Fibroblast of pulmonary artery (primary cell): ENCODE data around the gene PDGFA.

Source experiments
- DNase-seq: peaks from one replicate; pipeline ENCODE4 v3.0.0-alpha.2; 2010; ENCODE audit warnings: low read depth
- H3K4me3 ChIP-seq: replicated peaks from 2 replicates; pipeline ENCODE4 v1.5.1; 2011; ENCODE audit warnings: low read depth, mild to moderate bottlenecking, control low read depth, low read length, moderate library complexity
- TF ChIP-seq, protein P1 (sequence below): IDR thresholded peaks from 2 replicates; pipeline ENCODE4 v1.5.1; 2011; ENCODE audit warnings: mild to moderate bottlenecking, control low read depth, low read length, inconsistent platforms; ENCODE audit errors: missing control alignments

The PDGFA gene

DNA sequence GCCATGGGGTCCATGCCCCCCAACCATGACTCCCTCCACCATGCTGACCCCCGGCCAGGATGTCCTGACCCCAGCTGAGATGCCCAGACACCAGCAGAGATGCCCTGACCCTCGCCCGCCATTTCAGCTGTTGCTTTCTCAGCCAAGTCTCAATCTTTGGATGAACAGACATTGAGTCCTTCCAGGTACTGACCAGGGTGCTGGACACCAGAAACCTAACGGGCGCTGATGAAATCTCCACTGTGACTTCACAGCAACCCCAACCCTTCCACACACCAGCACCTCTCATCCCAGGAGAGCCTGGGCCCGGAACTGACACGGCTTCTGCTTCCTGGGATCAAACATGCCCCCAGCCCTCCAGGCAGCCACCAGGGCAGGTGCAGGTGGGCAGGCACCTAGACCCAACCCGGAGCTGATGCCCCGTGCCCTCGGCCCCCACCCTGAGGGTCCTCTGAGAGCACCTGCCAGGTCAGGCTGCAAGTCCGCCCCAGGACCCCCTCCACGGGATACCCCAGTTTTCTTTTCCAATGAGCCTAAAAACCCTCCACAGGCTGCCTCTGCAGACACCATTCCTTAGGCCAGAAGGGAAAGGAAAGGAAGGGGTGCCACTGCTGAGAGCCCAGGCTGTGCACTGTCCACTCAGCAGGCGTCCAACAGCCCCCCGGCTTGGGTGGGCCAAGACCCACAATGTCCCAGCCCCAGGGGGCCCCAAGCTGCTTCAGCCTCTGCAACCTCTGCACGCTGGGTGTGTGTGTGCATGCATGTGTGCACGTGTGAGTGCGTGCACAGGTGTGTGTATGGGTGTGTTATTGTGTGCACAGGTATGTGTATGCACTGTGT lies 43.4 kb upstream of the PDGFA start:
- no peak for DNase-seq
- no peak overlapping the region for H3K4me3 ChIP-seq
- TF ChIP-seq, protein P1, sequence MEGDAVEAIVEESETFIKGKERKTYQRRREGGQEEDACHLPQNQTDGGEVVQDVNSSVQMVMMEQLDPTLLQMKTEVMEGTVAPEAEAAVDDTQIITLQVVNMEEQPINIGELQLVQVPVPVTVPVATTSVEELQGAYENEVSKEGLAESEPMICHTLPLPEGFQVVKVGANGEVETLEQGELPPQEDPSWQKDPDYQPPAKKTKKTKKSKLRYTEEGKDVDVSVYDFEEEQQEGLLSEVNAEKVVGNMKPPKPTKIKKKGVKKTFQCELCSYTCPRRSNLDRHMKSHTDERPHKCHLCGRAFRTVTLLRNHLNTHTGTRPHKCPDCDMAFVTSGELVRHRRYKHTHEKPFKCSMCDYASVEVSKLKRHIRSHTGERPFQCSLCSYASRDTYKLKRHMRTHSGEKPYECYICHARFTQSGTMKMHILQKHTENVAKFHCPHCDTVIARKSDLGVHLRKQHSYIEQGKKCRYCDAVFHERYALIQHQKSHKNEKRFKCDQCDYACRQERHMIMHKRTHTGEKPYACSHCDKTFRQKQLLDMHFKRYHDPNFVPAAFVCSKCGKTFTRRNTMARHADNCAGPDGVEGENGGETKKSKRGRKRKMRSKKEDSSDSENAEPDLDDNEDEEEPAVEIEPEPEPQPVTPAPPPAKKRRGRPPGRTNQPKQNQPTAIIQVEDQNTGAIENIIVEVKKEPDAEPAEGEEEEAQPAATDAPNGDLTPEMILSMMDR, result no peak

DNA sequence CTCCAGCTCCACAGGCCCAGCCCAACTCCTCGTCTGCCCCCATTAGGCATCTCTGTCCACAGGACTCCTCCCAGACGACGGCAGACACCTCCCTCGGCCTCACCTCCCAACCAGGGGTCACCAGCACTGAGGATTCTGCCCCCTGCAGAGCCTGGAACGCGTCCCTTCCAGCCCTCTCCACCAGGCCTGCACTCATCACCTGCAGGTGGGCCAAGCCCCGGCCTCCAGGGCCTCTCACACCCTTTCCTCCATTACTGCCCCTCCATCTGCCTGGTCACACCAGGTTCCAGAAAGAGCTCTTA lies 42.7 kb upstream of the PDGFA start:
- DNase-seq, result no peak
- TF ChIP-seq, protein P1, result no peak
- no peak overlapping the region for H3K4me3 ChIP-seq

DNA sequence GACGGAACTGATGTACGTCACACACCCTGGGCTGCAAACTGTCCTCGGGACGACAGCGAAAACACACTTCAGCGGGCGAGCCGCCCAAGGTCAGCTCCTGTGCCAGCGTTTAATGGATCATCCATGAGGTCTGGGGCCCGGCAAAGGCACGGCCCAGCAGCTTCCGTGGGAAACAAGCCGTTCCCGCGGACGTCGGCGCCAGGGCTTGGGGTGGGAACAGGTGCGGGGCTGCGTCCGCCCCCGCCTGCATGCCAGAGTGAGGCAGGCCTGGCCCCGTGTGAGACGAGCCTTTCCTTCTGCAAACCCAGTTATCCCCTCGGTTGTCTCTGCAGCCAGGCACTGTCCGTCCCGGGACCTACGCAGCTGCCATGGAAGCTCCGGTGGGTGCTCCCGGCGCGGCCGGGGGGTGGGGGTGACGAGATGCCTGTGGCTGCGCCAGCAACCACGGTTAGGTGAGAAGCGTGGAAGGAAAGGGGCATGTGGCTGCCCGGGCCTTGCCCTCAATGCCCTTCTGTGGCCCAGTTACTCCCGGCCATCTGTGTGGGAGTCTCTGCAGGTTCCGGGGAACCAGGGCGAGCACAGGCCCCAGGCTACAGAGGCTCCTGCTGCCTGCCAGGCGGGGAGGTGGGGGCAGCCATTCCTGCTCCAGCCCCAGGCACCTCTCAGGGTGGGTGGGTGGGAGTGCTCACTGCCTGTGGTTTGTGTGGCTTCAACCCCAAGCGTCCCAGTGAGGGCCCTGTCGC lies 42.2 kb upstream of the PDGFA start:
- no peak for DNase-seq
- TF ChIP-seq, protein P1, result no peak
- H3K4me3 ChIP-seq, result no peak overlapping the region

DNA sequence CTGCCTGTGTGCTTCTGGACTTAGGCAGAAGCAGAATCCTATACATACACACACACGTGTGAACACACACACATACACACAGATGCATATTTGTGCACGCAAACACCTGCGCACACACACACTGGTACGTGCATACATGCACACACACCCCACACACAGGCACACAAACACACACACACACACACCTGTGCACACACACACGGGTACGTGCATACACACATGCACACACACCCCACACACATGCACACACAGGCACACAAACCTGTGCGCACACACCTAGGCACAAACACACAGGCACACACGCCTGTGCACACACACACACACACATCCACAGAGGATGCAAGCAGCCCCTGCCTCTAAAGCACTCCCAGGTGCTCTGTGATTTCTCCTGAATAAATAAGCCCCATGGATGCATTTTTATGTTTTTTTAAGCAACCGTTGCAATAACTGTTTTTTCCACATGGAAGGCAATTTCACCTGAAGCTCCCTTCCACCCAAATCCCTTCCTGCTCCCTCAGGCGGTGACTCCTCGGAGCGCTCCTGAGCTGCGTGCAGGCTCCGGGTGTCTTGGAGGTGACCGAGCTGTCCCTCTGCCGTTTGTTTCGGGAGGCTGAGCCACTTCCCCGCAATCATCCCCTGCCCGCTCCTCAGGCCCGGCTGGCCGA lies 41.5 kb upstream of the PDGFA start:
- TF ChIP-seq, protein P1, result no peak
- no peak overlapping the region for H3K4me3 ChIP-seq
- no peak for DNase-seq

DNA sequence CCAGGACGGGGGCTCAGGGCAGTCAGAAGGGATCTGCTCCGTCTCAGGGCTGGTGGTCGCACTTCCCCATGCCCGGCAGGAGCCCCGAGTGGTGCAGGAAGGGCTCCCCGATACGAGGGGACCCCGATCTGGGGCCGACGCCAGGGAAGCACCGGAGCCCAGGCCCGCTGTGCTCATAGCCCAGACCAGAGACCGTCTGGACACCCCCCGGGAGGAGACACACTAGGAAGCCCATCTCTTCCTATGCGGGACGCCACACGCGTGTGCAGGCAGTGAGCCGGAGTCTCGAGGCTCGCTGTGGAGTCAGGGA lies 39.7 kb upstream of the PDGFA start:
- no peak for DNase-seq
- TF ChIP-seq, protein P1, result no peak
- H3K4me3 ChIP-seq, result no peak overlapping the region

DNA sequence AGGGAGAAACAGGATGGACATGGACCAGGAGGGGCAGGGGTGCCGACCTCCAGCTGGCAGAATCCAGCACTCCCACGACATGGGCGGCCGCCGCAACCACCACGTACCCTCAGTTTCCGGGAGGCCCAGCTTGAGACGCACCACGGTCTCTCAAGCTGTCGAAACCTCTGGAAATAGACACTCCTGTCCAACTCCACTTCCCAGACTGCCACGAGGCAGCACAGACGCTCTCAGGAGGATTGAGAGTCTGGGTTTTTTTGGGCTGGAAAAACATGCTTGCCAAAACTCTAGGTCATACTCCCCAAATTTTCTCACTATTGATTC lies 37.9 kb upstream of the PDGFA start:
- no peak for DNase-seq
- no peak overlapping the region for H3K4me3 ChIP-seq
- TF ChIP-seq, protein P1, result no peak
